ENCODE measurements around the gene POLR2M.

DNA sequence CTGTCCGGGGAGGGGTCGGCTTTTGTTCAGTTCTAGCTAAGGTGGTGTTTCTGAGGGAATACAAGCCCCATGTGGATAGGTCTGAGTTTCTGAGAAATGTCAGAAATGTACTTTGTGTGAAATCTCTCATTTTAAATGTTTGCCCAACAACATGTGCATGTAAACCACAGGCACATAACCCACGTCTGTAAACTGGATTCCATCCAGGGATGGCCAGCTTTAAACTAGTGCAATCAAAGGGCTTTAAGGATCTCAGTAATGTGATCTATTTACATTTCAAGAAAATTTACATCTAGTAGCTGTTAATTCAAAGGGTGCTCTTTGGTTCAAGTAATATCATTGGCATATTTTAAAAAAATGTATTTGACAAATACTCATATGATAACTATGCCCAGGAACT is 52.0 kb downstream of the POLR2M start:
- TF ChIP-seq CTCF (IDR thresholded peaks at IDR 0.05; ENCODE audit: low read depth, low read length, missing input control) (no peak), YY1 (IDR thresholded peaks at IDR 0.05) (no peak), JUND (IDR thresholded peaks at IDR 0.05) (no peak), EGR1 (IDR thresholded peaks at IDR 0.05; ENCODE audit: low read depth in 2 of 2) (no peak), TAF1 (conservative IDR thresholded peaks at IDR 0.05) (no peak), SP1 (IDR thresholded peaks at IDR 0.05) (no peak), REST (IDR thresholded peaks at IDR 0.05) (no peak), HNF4G (IDR thresholded peaks at IDR 0.05) (no peak), ATF3 (IDR thresholded peaks at IDR 0.05) (no peak), GABPA (IDR thresholded peaks at IDR 0.05 in 1 of 2, conservative IDR thresholded peaks at IDR 0.05 in 1 of 2) (no peak), RXRA (IDR thresholded peaks at IDR 0.05) (no peak)
- TF ChIP-seq, protein P1, sequence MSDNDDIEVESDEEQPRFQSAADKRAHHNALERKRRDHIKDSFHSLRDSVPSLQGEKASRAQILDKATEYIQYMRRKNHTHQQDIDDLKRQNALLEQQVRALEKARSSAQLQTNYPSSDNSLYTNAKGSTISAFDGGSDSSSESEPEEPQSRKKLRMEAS (IDR thresholded peaks at IDR 0.05) = no peak
